ENCODE data around the gene MYO1D. TPM values are rescaled to one million over a fixed set of nuclear protein-coding genes. Genes with fewer than 3 reads are reported as not detected.

MYO1D gene
- total and polyA plus RNA-seq, 4 donors, result 22.0 to 75.8 (median 61.4) TPM

- H3K4me3 ChIP-seq, result peak within 1 kb of the TSS; percentile 91
- H3K4me1 ChIP-seq (ENCODE audit: control insufficient read depth in 5 of 5, insufficient read depth in 5 of 5, low read length in 5 of 5), result peaks cover 2 to 16% (median 8%) of the 10 kb centered on the region in 5 donors
- peak within 1 kb of the TSS; percentile 87 to 89 for H3K27ac ChIP-seq (ENCODE audit: low read depth in 1 of 2, low read length in 1 of 2)
- peaks cover 0 to 2% (median 0%) of the 10 kb centered on the region in 3 donors for H3K27me3 ChIP-seq (ENCODE audit: control insufficient read depth in 3 of 3, insufficient read depth in 3 of 3, low read length in 2 of 3)
- WGBS, 2 donors, result 0% methylated on average over 52 to 74 of the region's 74 CpGs
- peak; percentile 97 to 98 (median 98) for DNase-seq
- ATAC-seq (ENCODE audit: insufficient read depth, low FRiP score), result peak; percentile 95
- peak within 1 kb of the TSS; percentile 77 to 85 for H3K9ac ChIP-seq (ENCODE audit: insufficient read depth in 1 of 2, low read length in 2 of 2)
- peak; percentile 76 for TF ChIP-seq CTCF (IDR thresholded peaks at IDR 0.05; ENCODE audit: control extremely low read depth, extremely low read depth)
- H3K9me3 ChIP-seq (ENCODE audit: control insufficient read depth in 4 of 4, insufficient read depth in 3 of 4, low read length in 3 of 4), result no peaks in the 10 kb centered on the region
- H3K36me3 ChIP-seq (ENCODE audit: control insufficient read depth in 4 of 4, insufficient read depth in 4 of 4, low read length in 4 of 4), result peaks cover 3 to 14% (median 10%) of the 10 kb centered on the region in 4 donors
Measured at GRCh38 chr17:32444301-32445073, 432.4 kb downstream of the MYO1D start, which contains the start of gene PSMD11. TSS of gene PSMD11 (plus strand) at chr17:32444510. CDS start at chr17:32444524, 14 bp downstream.

GRCh38 chr17:32443827-32444300, 433.1 kb downstream of the MYO1D start:
- peak overlapping the region; percentile 58 for H3K4me3 ChIP-seq
- no peak for ATAC-seq (ENCODE audit: insufficient read depth, low FRiP score)
- H3K27ac ChIP-seq (ENCODE audit: low read depth in 1 of 2, low read length in 1 of 2), result no peak overlapping the region
- peaks cover 0 to 2% (median 0%) of the 10 kb centered on the region in 3 donors for H3K27me3 ChIP-seq (ENCODE audit: control insufficient read depth in 3 of 3, insufficient read depth in 3 of 3, low read length in 2 of 3)
- peaks cover 2 to 16% (median 8%) of the 10 kb centered on the region in 5 donors for H3K4me1 ChIP-seq (ENCODE audit: control insufficient read depth in 5 of 5, insufficient read depth in 5 of 5, low read length in 5 of 5)
- peak overlapping the region in 1 of 2 donors; percentile 65 for H3K9ac ChIP-seq (ENCODE audit: insufficient read depth in 1 of 2, low read length in 2 of 2)
- DNase-seq, result no peak
- TF ChIP-seq CTCF (IDR thresholded peaks at IDR 0.05; ENCODE audit: control extremely low read depth, extremely low read depth), result no peak
- 6 to 8% methylated on average over 26 to 29 of the region's 29 CpGs for WGBS, 2 donors
- peaks cover 3 to 9% (median 9%) of the 10 kb centered on the region in 4 donors for H3K36me3 ChIP-seq (ENCODE audit: control insufficient read depth in 4 of 4, insufficient read depth in 4 of 4, low read length in 4 of 4)
- H3K9me3 ChIP-seq (ENCODE audit: control insufficient read depth in 4 of 4, insufficient read depth in 3 of 4, low read length in 3 of 4), result no peaks in the 10 kb centered on the region

Small RNAs within 50 kb of the gene (small RNA-seq; reads per million reads assigned to genes)
- gene RF00019 (ENCODE audit: low replicate concordance), result not detected

Other genes with a start within 250 kb of the MYO1D start
- 100 to 1,000 TPM in 1 of 2 donors, 10 to 100 TPM in 1; 46.8 to 176 TPM for gene TMEM98, start 51.0 kb upstream of the MYO1D start, total RNA-seq
- 10 to 100 TPM; 28.4 to 45.8 TPM for gene TMEM98, start 51.0 kb upstream of the MYO1D start, polyA plus RNA-seq
- gene SPACA3, start 114.7 kb upstream of the MYO1D start, total RNA-seq, result under 1 TPM in 1 of 2 donors, not detected in 1; 0.34 TPM
- under 1 TPM in 1 of 2 donors, not detected in 1; 0.05 TPM for gene SPACA3, start 114.7 kb upstream of the MYO1D start, polyA plus RNA-seq